Loucy (cell line): ENCODE data around the gene TMEM132D.

Source experiments
- CTCF ChIP-seq: fragments of 200-600 bp; sonication (generic); conservative IDR thresholded peaks from 2 replicates; pipeline ENCODE4 v1.5.1; 2014; ENCODE audit warnings: mild to moderate bottlenecking, antibody characterized with exemption, low read length
- EZH2phosphoT487 ChIP-seq: fragments of 200-600 bp; IDR thresholded peaks from 2 replicates; pipeline ENCODE4 v1.6.1; 2018; ENCODE audit warnings: antibody characterized with exemption, mild to moderate bottlenecking, moderate library complexity, borderline replicate concordance

GRCh38 chr12:129184127-129184928, 719.5 kb downstream of the TMEM132D start:
- TF ChIP-seq CTCF (no peak), EZH2phosphoT487 (no peak)
